Stomach (tissue), 4 donors: ENCODE results near the gene ITGA1.

Experiments used
- CTCF ChIP-seq, 7 experiments: fragments of 450-650 bp in 4 of 7; fragments of 200-600 bp in 3 of 7; sonication (generic) in 3 of 7; IDR thresholded peaks; one replicate each; pipeline ENCODE4 v1.5.1; 2016 to 2019; ENCODE audit warnings: antibody characterized with exemption in 7 of 7, control low read depth in 2 of 7, mild to moderate bottlenecking in 1 of 7
- POLR2AphosphoS5 ChIP-seq, 3 donors: sonication (generic); formaldehyde crosslinking; IDR thresholded peaks; one replicate each; pipeline ENCODE4 v1.6.1; 2016; ENCODE audit warnings: antibody characterized with exemption in 3 of 3

DNA sequence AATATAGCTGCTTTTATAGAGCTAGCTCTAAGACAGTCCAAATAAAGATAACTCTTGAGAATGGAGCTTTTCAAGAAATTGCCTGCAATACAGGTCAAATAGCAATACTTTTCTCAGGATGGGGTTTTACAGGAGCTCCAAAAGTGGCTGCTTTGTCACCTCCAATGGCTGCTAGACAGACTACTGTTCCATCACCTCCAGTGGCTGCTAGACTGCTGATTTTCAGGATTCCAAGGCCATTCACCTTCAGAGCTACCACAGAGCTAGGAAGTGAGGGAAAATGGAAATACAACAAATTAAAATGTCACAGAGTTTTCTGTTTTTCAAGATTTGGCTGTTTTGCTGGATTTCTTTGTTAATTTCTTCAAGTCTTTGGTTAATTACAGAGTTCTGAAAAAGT, 8.5 kb upstream of the ITGA1 start:
- no peak for TF ChIP-seq CTCF (IDR thresholded peaks at IDR 0.05)
- no peak for TF ChIP-seq POLR2AphosphoS5 (IDR thresholded peaks at IDR 0.05)
